Middle frontal gyrus (tissue), 1 donor: ENCODE results near the gene CDKAL1.
"Not testable (repeated sequence)": the region's sequence is repeated elsewhere in the genome, so short reads cannot be mapped to it uniquely, and the experiment has no call there.

Experiments used
- DNase-seq: peaks from one replicate; pipeline ENCODE4 v3.0.0-alpha.2; 2015; ENCODE audit warnings: low spot score; ENCODE audit errors: extremely low spot score

The CDKAL1 gene

DNA sequence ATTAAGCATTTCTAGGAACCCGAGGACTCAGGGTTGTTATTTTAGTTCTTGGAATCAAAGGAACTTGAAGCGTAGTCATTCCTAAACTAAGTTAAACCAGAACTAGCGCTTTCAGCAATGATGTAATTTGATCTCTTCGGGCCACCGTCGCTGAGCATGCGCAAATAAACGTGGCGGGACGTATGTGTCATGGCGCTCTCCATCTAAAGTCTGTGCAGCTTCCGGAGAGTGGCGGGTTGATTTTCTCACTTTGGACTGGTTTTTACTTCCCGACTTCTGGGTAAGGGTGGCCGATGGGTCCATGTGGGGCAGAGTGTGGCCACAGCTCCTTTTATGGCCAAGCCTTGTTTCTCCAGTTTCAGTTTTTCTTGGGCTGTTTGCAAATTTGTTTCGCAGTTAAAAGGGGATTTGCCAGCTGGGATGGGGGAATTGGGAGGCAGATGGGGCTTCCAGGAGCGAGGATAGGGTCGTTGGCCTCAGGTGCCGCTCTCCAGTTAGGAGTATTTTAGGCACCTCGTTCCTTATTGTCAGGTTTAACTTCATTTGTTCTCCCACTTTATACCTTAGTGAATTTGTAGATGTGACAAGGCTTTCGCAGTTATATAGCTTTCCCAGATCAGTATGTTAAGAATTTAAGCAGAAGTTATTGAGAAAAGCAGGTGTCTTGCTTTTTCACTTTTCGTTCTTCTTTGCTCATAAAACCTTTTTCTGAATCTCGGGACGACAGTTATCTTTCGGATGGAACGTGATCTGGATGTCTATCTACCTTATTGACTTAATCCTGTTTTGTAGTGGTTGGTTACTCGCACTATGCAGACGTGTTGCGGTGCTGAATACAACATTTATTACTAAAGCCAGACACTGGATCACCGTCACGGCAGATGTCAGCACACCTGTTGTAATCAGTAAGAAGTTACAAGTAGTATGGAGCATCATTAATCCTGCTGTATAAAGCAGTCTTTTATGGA is at the start of gene CDKAL1:
Gene CDKAL1, plus strand, starts transcription at position 163 of the 968 bp plus-strand sequence. CDS start 11,894 bp downstream, outside the sequence.
- DNase-seq = peak; percentile 85

DNA sequence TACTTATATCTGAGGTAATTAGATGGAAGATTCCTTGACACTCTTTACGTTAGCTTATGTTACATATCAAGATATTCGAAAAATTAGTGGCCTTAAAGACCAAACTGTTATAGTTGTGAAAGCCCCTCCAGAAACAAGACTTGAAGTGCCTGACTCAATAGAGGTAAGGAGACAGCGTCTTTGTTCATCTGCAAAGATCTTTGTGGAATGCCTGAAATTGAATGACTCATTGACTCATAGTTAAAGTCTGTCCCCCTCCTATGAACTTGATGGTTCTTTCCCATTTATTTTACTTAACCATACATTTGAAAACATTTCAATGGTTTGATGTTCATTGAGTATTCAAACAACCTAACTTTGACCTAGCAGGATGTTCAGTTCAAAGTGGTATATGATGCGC is 47.6 kb upstream of the CDKAL1 start:
- no peak for DNase-seq

DNA sequence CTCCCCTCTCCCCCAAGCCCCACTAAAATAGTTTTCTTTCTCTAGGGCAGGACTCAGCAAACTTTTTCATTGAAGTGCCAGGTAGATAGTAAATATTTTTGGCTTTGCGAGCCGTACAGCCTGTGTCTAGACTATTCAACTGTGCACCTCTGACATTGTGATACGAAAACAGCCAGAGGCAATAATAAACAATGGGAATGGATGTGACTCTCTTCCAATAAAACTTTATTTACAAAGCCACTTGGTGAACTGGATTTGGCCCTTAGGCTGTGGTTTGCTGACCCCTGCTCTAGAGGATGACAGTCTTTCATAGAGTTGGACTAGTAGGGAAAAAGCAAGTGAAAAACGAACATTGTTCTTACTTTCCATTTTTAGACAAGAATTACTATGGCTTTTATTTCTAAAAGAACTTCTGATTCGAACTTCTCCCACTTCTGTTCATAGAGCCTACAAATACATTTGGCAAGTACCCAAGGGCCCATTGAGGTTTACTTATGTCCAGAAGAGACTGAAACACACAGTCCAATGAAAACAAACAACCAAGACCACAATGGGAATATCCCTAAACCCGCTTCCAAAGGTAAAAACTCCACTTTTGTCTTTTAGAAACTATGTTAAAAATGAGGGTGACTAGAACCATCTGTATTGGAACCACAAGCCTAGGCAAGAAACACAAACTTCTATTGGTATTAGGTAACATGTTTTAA is 46.4 kb upstream of the CDKAL1 start:
- no peak for DNase-seq

DNA sequence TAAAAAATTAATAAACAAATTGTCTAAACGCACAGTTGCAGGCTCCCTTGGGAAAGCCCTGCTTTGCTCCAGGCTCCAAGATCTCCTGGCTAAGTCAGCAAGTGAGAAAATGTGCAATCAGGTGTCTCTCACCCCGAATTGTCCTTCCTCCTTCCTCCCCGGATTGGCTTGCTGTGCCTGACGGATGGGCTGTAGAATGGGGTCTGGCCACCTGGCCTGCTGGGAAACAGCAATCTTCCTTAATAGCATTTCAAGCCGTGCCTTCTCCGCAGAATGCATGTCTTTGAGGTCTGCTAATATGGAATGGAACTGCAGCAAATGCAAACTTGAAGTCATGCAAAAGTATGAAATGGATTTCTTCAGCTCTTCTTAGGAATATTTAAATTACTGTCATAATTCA is 43.7 kb upstream of the CDKAL1 start:
- no peak for DNase-seq

DNA sequence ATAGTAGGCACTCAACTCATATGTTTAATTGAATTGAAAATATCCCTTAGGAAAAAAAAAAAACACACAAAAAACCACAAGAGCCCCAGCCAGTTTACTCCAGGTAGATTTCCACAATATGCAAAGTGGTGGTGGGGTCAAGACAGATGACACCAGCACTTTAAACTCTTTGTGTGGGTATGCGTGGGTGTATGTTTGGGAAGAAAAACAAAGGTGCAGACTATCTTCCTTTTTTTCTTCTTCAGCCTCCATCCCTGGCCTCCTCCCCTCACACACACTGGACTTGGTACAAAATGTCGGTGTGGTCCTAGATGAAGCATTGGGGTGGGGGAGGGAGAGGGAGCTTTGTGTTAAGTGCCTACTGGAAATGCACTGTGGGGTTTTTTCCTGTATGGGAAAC is 42.2 kb upstream of the CDKAL1 start:
- DNase-seq = no peak

DNA sequence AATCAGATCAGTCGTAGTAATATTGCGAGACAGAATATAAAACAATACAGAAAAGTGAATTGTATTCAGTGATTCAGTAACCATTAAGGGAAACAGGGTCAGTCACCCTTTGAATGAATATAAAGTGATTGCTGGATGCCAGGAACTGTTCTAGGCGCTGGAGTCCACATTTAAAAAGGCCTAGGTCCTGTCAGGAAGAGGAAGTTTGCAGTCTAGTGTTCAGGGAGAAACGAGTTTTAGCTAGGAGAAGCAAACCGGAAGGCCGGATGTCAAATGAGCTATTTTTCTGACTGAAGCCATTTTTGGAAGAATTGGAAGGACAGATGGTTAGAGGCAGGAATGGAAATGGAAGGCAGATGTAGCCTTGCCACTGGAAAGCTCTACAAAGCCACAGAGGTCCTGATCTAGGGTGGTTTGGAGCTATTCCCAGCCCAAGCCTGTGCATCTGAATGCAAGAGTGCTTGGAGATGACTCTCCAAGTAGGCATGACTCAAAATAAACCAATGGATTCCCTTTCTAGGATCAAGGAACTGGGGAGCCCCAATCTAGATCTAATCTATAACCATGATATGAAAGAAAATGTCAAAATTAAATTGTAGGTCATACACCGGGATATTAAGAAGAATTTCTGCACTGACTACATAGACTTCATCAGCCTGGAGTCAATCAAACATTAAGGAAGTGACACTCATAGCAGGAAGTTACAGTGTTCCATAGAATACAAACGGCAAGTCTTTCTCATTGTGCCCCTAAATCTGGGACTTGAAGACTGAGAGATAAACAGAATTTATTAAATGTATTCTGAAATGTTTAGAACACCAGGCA is 36.8 kb upstream of the CDKAL1 start:
- DNase-seq = no peak

DNA sequence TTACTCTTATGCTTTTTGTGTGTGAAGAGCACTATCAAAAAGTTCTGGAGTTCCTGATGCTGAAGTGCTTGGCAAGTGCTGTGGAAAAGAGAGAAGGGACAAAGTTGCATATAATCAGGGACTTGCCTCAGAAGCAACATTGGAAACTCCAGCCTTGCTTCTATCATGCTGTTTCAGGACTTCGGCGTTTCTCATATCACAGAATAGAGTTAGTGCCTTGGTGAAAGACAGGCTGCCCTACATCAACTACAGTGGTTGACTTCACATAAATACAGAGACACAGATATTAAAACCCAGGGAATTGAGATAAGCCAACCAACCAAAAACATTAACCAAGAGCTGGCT is 36.2 kb upstream of the CDKAL1 start:
- no peak for DNase-seq

DNA sequence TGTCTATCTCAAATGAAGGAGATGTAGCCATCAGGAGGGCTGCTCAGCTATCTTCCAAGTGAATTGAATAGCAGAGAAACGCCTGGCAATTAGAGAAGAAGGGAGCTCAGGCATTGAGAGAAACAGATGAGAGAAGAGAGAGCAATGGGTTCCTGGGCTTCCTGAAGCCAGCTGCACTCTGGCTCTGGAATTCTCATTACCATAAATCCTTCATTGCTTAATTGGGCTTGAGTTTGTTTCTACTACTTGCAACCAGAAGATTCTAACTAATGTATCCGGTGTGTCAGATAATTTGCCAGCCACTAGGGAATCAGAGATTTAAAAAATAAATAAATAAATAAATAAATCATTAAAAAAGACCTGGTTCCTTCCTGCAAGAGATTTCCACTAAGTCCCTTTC is 25.0 kb upstream of the CDKAL1 start:
- DNase-seq = no peak

DNA sequence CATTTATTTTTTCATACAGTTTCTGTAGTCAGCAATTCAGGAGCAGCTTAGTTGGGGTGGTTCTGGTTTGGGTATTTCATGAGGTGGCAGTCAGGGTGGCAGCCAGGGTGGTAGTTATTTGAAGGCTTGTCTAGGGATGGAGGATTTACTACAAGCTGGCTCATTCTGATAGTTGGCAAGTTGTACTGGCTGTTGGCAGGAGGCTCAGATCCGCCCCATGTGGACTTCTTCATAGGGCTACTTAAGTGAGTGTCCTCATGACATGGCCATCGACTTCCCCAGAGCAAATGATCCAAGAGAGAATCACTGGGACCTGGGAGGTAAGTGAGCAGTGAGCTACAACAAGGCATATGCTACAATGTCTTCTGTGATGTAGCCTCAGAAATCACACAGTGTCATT is 22.4 kb upstream of the CDKAL1 start:
- no peak for DNase-seq

DNA sequence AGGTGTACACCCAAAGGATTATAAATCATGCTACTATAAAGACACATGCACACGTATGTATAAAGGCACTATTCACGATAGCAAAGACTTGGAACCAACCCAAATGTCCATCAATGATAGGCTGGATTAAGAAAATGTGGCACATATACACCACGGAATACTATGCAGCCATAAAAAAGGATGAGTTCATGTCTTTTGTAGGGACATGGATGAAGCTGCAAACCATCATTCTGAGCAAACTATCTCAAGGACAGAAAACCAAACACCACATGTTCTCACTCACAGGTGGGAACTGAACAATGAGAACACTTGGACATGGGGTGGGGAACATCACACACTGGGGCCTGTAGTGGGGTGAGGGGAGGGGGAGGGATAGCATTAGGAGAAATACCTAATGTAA is 9.0 kb upstream of the CDKAL1 start:
- not testable (repeated sequence) for DNase-seq

DNA sequence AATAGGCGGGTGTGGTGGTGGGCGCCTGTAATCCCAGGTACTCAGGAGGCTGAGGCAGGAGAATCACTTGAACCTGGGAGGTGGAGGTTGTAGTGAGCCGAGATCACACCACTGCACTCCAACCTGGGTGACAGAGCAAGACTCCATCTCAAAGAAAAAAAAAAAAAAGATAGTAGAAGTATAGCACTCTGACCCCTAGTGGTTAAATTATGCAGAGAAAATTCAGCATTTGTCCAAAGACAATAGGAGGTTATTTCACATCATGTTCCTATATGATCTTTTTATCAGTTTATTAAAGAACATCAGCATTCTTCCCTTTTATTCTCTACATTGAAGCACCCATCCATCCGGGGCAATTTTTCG is 5.2 kb upstream of the CDKAL1 start:
- peak; percentile 18 for DNase-seq

DNA sequence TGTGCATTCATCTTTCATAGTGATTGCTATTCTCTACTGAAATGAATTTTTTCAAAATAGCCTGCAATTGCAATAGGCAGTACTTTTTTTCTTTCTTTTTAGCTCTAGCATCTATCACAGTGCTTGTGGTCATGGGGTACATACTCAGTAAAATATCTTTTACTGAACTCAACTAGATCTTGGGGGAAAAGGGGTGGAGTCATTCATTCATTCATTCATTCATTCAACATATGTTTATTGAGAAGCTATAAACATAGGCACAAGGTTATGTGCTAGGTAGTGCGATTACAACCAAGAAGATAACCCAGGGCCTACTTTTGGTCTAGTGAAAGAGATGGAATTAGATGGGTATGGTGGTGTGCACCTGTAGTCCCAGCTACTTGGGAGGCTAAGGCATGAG is 1.4 kb upstream of the CDKAL1 start:
- DNase-seq = no peak

DNA sequence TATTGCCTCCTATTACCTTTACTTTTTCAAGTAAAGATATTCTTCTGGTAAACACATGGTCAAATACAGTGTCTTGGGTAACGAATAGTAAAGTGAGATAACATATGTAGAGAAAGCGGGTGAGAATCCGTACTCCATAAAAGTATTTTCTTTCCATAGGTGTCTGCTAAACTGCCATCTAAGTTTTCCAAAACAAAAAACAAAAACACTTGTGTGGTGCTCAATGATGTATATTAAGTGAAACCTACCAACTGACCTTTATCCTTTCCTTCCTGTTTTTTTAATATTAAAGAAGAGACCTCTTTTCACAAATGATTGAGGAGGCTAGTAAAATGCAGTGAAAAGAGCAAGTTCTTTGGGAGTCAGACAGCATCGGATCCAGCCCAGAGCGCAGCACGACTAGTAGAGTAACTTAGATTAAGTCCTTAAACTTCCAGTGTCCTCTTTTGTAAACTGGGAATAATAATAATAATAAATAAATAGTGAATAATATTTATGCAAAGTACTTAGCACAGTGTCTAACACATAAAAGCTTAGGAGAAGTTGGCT is 437 bp upstream of the CDKAL1 start:
- no peak for DNase-seq

DNA sequence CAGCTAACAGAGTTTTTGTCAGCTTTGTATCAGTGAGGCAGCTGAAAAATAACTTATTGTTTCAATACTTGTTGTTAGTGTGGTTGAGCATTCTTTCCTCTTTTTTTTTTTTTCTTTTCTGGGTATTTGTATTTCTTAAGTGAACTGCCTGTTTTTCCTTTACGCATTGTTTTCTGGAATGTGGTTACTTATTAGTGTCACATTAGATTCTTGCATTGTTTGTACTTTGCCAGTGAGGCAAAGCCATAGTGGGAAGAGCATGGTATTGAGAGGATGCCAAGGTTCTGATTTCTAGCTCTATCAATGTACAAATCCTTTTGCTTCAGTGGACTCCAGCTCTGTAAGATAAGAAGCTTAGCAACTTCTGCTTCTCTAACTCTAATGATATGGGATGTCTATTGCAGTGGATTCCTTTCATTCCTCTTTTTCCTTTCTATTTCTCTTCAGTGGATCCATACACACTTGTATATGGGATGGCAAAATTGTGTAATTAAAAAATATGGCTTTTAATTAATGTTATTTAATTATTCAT is 3.9 kb downstream of the CDKAL1 start:
- no peak for DNase-seq

DNA sequence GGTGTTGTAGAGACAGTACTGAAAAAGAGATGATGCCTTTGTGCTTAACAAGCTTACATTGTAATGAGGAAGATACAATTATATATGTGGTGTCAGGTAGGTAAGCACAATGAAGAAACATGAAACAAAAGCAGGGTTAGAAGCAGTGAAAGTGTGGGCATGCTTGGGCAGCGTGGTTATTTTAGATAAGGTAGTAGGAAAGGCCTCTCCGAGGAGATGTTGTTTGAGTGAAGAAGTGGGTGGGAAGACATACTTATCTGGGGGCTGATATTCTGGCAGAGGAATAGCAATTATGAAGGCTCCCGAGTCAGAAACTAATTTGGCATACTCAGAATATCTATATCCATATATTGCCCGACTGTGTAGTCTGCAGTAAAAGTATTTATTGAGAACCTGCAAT is 4.7 kb downstream of the CDKAL1 start:
- no peak for DNase-seq

DNA sequence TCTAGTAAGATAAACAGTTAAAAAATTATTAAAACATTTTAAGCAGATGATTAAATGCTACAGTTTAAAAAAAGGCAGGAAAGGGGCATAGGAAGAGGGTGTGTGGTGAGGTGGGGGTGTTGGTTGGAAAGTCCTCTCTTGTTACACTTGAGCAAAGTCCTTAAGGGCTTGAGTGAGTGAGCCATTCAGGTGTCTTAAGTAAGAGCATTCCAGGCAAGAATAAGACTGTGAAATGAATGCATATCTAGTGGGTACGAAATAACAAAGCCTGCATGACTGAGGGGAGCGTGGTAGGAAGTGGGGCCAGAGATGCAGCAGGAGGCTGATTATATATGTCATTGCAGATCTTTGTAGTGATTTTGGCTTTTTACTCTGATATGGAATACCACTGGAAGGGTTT is 5.1 kb downstream of the CDKAL1 start:
- no peak for DNase-seq

DNA sequence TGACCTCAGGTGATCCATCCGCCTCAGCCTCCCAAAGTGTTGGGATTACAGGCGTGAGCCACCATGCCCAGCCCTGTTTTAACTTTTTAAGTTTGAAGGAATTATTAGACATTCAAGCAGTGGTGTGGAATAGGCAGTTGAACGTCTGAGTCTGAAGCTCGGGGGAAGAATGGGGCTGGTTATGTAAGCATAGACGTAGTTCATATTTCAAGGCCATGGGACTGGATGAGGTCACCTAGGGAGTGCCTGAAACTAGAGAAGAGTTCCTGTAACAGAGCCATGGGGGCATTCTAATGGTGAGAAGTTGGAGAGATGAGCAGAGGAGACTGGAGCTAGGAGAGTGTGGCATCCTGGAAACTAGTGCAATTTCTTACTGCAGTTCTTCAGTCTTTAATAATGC is 6.4 kb downstream of the CDKAL1 start:
- DNase-seq = no peak

DNA sequence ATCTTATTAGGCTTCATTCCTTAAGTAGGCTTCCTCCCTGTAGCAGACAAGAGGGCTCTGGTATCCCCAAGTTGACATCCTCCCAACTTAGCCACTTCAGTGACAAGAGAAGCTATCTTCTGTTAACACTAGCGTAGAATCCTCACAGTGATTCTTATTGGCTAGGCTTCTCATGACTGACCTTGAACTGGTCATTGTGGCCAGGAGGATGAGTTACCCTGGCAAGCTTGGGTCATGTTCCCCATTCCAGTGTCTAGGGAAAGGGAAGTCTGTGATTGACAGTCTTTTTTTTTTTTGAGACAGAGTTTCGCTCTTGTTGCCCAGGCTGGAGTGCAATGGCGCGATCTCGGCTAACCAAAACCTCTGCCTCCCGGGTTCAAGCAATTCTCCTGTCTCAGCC is 7.1 kb downstream of the CDKAL1 start:
- no peak for DNase-seq

DNA sequence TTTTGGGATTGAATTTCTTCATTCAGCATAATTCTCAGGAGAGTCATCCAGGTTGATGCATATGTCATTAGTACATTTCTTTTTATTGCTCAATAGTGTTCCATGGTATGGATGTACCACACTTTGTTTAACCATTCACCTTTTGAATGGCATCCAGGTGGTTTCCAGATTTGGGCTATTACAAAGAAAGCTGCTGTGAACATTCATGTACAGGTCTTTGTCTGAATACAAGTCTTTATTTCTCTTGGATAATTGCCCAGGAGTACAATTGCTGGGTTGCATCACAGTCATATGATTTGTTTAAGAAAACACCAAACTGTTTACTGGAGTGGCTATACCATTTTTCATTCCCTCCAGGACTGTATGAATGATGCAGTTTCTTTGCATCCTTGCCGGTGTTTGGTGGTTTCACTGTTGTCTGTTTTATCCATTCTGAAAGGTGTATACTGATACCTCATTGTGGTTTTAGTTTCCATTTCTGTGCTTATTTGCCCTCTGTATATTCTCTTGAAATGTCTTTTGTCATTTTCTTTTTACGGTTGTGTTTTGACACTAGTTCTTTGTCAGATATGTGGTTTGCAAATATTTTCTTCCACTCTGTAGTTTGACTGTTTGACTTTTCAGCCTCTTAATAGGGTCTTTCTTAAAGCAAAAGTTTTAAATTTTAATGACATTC is 8.8 kb downstream of the CDKAL1 start:
- DNase-seq = no peak

DNA sequence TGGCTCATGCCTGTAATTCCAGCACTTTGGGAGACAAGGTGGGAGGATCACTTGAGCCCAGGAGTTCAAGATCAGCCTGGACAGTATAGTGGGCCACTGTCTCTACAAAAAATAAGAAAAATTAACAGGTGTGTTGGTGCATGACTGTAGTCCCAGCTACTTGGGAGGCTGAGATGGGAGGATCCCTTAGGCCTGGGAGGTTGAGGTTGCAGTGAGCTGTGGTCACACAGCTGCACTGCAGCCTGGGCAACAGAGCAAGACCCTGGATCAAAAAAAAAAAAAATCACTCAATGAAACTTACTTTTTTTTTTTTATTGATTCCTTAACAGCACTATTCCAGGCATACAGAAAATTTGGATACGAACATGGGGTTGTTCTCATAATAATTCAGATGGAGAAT is 14.0 kb downstream of the CDKAL1 start:
- no peak for DNase-seq

DNA sequence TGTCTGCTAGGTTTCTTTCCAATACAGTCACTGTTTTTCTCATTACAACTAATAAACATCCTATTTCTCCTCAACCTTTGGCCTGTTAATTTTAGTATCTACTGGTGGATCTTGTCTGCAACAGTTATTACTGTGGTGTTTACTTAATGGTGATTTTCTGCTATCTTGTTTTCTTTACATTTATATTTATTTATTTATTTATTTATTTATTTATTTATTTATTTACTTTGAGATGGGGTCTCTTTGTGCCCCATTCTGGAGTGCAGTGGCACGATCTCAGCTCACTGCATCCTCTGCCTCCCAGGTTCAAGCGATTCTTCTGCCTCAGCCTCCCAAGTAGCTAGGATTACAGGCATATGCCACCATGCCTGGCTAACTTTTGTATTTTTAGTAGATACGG is 15.1 kb downstream of the CDKAL1 start:
- DNase-seq = not testable (repeated sequence)
